Ascending aorta (tissue), 2 donors: ENCODE results near the gene AAK1. TPM values are rescaled to one million over a fixed set of nuclear protein-coding genes. Genes with fewer than 3 reads are reported as not detected.

Experiments used
- DNase-seq, 2 donors: peaks; one replicate each; pipeline ENCODE4 v3.0.0-alpha.2; 2019; ENCODE audit warnings: low spot score in 2 of 2
- H3K27ac ChIP-seq, 2 donors: fragments of 200-600 bp; sonication (generic); one replicate each; pipeline ENCODE4 v1.5.1; 2016 to 2017; ENCODE audit warnings: mild to moderate bottlenecking in 1 of 2
- H3K27me3 ChIP-seq: fragments of 200-600 bp; sonication (generic); one replicate; pipeline ENCODE4 v1.5.1; 2017
- H3K36me3 ChIP-seq, 2 donors: fragments of 200-600 bp; sonication (generic); one replicate each; pipeline ENCODE4 v1.5.1; 2016
- H3K4me1 ChIP-seq, 2 donors: fragments of 200-600 bp; sonication (generic); one replicate each; pipeline ENCODE4 v1.5.1; 2016 to 2017; ENCODE audit warnings: mild to moderate bottlenecking in 1 of 2
- H3K4me3 ChIP-seq, 2 donors: fragments of 200-600 bp; sonication (generic); one replicate each; pipeline ENCODE4 v1.5.1; 2016 to 2017; ENCODE audit warnings: mild to moderate bottlenecking in 1 of 2
- H3K9me3 ChIP-seq, 2 donors: fragments of 200-600 bp; sonication (generic); one replicate each; pipeline ENCODE4 v1.5.1; 2016
- intact Hi-C: fragments of 100-400 bp; cut with DNase I; formaldehyde crosslinking; loops from one replicate; pipeline ENCODE4 v1.15.1; 2023
- total RNA-seq: library from RNA; depleted of rRNA; stranded (reverse); fragments of >200 nt; gene quantifications from one replicate; pipeline ENCODE4 v1.1.0, GENCODE V29; 2016
- TF ChIP-seq, protein P1 (sequence below), 3 experiments: fragments of 200-600 bp in 2 of 3; fragments of 450-650 bp in 1 of 3; sonication (generic) in 2 of 3; IDR thresholded peaks; one replicate each; pipeline ENCODE4 v1.5.1; 2016 to 2019; ENCODE audit warnings: antibody characterized with exemption in 3 of 3, mild to moderate bottlenecking in 1 of 3, moderate library complexity in 1 of 3

The AAK1 gene
- total RNA-seq, 1 donor from 2014 or later, result 53.4 TPM

DNA sequence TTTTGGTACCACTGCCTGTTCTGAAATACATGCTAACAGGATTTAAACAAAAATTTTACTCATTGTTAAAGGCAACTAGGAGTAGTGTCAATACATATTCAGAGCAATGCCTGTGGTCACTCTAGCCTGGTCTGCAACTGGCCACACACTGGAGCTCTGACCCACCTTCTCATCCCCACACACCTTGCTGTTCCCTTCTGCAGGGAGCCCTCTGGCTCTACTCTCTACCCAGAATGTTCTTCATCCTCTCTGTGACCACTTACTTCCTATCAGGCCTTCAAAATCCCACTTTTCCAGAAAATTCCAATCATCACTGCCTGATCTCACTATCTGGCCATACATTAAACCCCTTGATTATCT is 104.0 kb downstream of the AAK1 start:
- intact Hi-C loops, result no loop called here
- no peak for DNase-seq
- no peaks in the 10 kb centered on the region for H3K9me3 ChIP-seq
- no peak overlapping the region for H3K4me3 ChIP-seq
- H3K27me3 ChIP-seq, result no peaks in the 10 kb centered on the region
- no peaks in the 10 kb centered on the region for H3K4me1 ChIP-seq
- peaks cover 14 to 53% of the 10 kb centered on the region in 2 donors for H3K36me3 ChIP-seq
- H3K27ac ChIP-seq, result no peak overlapping the region
- TF ChIP-seq, protein P1, sequence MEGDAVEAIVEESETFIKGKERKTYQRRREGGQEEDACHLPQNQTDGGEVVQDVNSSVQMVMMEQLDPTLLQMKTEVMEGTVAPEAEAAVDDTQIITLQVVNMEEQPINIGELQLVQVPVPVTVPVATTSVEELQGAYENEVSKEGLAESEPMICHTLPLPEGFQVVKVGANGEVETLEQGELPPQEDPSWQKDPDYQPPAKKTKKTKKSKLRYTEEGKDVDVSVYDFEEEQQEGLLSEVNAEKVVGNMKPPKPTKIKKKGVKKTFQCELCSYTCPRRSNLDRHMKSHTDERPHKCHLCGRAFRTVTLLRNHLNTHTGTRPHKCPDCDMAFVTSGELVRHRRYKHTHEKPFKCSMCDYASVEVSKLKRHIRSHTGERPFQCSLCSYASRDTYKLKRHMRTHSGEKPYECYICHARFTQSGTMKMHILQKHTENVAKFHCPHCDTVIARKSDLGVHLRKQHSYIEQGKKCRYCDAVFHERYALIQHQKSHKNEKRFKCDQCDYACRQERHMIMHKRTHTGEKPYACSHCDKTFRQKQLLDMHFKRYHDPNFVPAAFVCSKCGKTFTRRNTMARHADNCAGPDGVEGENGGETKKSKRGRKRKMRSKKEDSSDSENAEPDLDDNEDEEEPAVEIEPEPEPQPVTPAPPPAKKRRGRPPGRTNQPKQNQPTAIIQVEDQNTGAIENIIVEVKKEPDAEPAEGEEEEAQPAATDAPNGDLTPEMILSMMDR (IDR thresholded peaks at IDR 0.05), result no peak

DNA sequence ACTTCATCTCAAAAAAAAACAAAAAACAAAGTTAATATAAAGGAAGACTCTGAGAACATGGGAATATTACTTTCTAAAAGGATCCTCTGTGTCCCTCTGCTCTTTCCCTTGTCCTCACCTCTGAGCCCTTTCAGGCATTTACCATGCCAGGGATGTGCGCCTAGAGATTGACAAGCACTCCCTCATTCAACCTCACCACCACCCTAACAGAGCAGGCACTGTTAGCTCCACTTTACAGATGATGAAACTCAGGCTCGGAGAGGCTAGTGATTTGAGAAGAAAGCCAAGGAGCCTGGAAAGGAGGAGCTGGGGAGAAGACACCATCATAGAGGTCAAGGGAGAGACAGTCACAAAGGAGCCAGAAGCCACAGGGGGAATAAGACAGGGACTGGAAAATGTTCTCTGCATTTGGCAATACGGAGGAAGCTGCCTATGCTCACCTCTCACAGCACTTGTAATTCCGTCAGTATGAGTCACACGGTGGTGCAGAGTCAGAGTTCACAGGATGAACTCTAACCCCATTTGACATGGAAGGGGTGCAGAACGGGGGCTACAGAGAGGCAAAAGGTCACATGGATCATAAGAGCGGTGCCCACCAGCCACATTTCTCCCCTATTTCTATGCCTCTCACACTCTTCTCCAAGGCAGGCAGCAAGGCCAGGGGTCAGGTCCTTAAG is 104.5 kb downstream of the AAK1 start:
- TF ChIP-seq, protein P1 (IDR thresholded peaks at IDR 0.05), result no peak

DNA sequence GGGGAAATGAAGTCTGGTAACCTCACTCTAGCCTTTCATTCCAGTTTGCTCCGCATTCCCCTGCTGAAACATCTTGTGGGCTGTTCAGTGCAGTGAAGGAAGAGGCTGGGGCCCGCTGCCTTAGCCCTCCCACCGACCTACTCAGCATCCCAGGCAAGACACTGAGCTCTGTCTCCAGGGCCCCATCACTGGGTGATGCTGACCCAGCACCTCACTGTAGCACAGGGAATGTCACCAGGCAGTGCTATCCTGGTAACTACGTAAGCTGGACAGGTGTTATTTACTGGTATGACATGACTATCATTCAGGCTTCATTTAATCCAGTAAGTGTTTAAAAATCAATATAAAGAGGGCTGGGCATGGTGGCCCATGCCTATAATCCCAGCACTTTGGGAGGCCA is 105.3 kb downstream of the AAK1 start:
- intact Hi-C loops, result no loop called here
- TF ChIP-seq, protein P1 (IDR thresholded peaks at IDR 0.05), result no peak
- Histone ChIP-seq H3K27me3 (no peaks in the 10 kb centered on the region), H3K27ac (no peak overlapping the region), H3K9me3 (peaks cover 0 to 7% of the 10 kb centered on the region in 2 donors), H3K4me1 (no peaks in the 10 kb centered on the region), H3K4me3 (no peak overlapping the region), H3K36me3 (peaks cover 14 to 52% of the 10 kb centered on the region in 2 donors)
- no peak for DNase-seq

More for the DNA sequence above, 104.5 kb downstream of the AAK1 start:
- Histone ChIP-seq H3K4me1 (no peaks in the 10 kb centered on the region), H3K27ac (no peak overlapping the region), H3K4me3 (no peak overlapping the region), H3K36me3 (peaks cover 14 to 55% of the 10 kb centered on the region in 2 donors), H3K9me3 (no peaks in the 10 kb centered on the region), H3K27me3 (no peaks in the 10 kb centered on the region)
- intact Hi-C loops, result no loop called here
- DNase-seq, result no peak

DNA sequence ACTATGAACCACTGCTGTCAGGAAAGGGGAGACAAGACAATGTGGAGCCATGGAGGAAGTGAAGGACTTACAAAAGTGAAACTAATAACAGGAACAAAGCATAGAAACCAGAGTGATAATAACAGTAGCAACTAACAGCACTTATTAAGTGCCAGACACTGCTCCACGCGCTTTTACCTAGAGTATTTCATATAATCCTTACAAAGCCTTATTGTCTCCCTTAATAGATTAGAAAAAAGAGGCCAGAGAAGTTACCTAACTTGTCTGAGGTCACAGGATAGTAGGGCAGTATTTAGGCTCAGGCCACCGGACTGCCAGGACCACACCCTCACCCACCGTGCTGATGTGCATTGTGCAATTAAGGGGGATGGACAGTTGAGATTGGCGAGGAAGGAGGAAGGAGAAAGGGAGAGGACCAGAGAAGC is 107.7 kb downstream of the AAK1 start:
- H3K4me1 ChIP-seq, result no peaks in the 10 kb centered on the region
- H3K4me3 ChIP-seq, result no peak overlapping the region
- DNase-seq, result no peak
- no peak overlapping the region for H3K27ac ChIP-seq
- H3K36me3 ChIP-seq, result peaks cover 27 to 53% of the 10 kb centered on the region in 2 donors
- intact Hi-C loops, result no loop called here
- TF ChIP-seq, protein P1 (IDR thresholded peaks at IDR 0.05), result no peak
- no peaks in the 10 kb centered on the region for H3K27me3 ChIP-seq
- peaks cover 0 to 9% of the 10 kb centered on the region in 2 donors for H3K9me3 ChIP-seq

DNA sequence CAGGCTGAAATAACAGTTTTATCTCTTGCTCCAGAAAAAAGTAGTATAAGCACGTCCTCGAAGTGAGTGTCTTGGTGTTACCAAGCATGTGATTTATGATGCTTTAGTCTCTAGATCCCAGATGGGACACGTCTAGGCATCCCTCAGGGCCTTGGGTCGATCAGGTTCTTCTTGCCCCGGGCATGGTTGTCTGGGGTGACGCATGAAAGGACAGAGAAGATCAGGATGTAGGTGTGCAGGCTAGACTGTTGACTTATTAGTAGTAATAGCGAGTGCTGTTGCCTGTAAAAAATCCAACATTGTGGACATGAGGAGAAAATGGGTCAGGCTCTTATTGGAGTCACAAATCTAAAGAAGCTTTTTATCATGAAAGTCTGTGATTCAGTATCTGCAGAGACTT is 112.4 kb downstream of the AAK1 start:
- H3K27me3 ChIP-seq, result no peaks in the 10 kb centered on the region
- peaks cover 0 to 9% of the 10 kb centered on the region in 2 donors for H3K9me3 ChIP-seq
- intact Hi-C loops, result no loop called here
- no peaks in the 10 kb centered on the region for H3K4me1 ChIP-seq
- H3K27ac ChIP-seq, result no peak overlapping the region
- DNase-seq, result no peak
- peaks cover 44 to 56% of the 10 kb centered on the region in 2 donors for H3K36me3 ChIP-seq
- TF ChIP-seq, protein P1 (IDR thresholded peaks at IDR 0.05), result no peak
- H3K4me3 ChIP-seq, result no peak overlapping the region
